Measurements from ENCODE around the gene MAST2.

MAST2 gene

GRCh38 chr1:46036894-46037839, 233.8 kb downstream of the MAST2 start:
- Histone ChIP-seq H3K27me3 (no peaks in the 10 kb centered on the region), H3K4me1 (ENCODE audit: control insufficient read depth in 1 of 2, insufficient read depth in 1 of 2, low read depth in 1 of 2, low read length in 1 of 2) (peaks cover 0 to 10% of the 10 kb centered on the region in 2 experiments), H3K9me3 (no peaks in the 10 kb centered on the region), H3K4me3 (ENCODE audit: low read depth in 1 of 2, low read length in 1 of 2) (no peak overlapping the region), H3K36me3 (peaks cover 33% of the 10 kb centered on the region), H3K27ac (no peak overlapping the region)
- TF ChIP-seq CTCF (IDR thresholded peaks at IDR 0.05) = peak; percentile 85

- no peak for TF ChIP-seq CTCF (IDR thresholded peaks at IDR 0.05)
- peaks cover 14% of the 10 kb centered on the region for H3K36me3 ChIP-seq
- no peak overlapping the region for H3K27ac ChIP-seq
- H3K4me1 ChIP-seq (ENCODE audit: control insufficient read depth in 1 of 2, insufficient read depth in 1 of 2, low read depth in 1 of 2, low read length in 1 of 2) = peaks cover 8 to 19% of the 10 kb centered on the region in 2 experiments
- H3K27me3 ChIP-seq = no peaks in the 10 kb centered on the region
- no peaks in the 10 kb centered on the region for H3K9me3 ChIP-seq
- H3K4me3 ChIP-seq (ENCODE audit: low read depth in 1 of 2, low read length in 1 of 2) = no peak overlapping the region
Measured at GRCh38 chr1:46039571-46040052, 236.2 kb downstream of the MAST2 start.

GRCh38 chr1:46041551-46041950, 238.1 kb downstream of the MAST2 start:
- Histone ChIP-seq H3K9me3 (no peaks in the 10 kb centered on the region), H3K27ac (no peak overlapping the region), H3K4me3 (ENCODE audit: low read depth in 1 of 2, low read length in 1 of 2) (no peak overlapping the region), H3K27me3 (no peaks in the 10 kb centered on the region), H3K4me1 (ENCODE audit: control insufficient read depth in 1 of 2, insufficient read depth in 1 of 2, low read depth in 1 of 2, low read length in 1 of 2) (peaks cover 8 to 18% of the 10 kb centered on the region in 2 experiments), H3K36me3 (no peaks in the 10 kb centered on the region)
- no peak for TF ChIP-seq CTCF (IDR thresholded peaks at IDR 0.05)

GRCh38 chr1:46041974-46042373, 238.6 kb downstream of the MAST2 start:
- Histone ChIP-seq H3K9me3 (no peaks in the 10 kb centered on the region), H3K4me1 (ENCODE audit: control insufficient read depth in 1 of 2, insufficient read depth in 1 of 2, low read depth in 1 of 2, low read length in 1 of 2) (peaks cover 8 to 14% of the 10 kb centered on the region in 2 experiments), H3K36me3 (no peaks in the 10 kb centered on the region), H3K27me3 (no peaks in the 10 kb centered on the region), H3K27ac (no peak overlapping the region), H3K4me3 (ENCODE audit: low read depth in 1 of 2, low read length in 1 of 2) (no peak overlapping the region)
- TF ChIP-seq CTCF (IDR thresholded peaks at IDR 0.05) = no peak

- Histone ChIP-seq H3K4me3 (ENCODE audit: low read depth in 1 of 2, low read length in 1 of 2) (no peak overlapping the region), H3K4me1 (ENCODE audit: control insufficient read depth in 1 of 2, insufficient read depth in 1 of 2, low read depth in 1 of 2, low read length in 1 of 2) (peaks cover 8 to 9% of the 10 kb centered on the region in 2 experiments), H3K27ac (no peak overlapping the region), H3K9me3 (no peaks in the 10 kb centered on the region), H3K36me3 (no peaks in the 10 kb centered on the region), H3K27me3 (no peaks in the 10 kb centered on the region)
- TF ChIP-seq CTCF (IDR thresholded peaks at IDR 0.05) = no peak
Measured at GRCh38 chr1:46043458-46044017, 240.1 kb downstream of the MAST2 start.

All from neutrophil (primary cell).